Epithelial cell of prostate (primary cell): ENCODE measurements around the gene BRD4.

Experiments used
- DNase-seq: peaks from one replicate; pipeline ENCODE4 v3.0.0-alpha.2; 2011; ENCODE audit warnings: low read depth, low spot score
- H3K27ac ChIP-seq: fragments of 450-650 bp; 2 replicates; pipeline ENCODE4 v1.5.1; 2017; ENCODE audit warnings: mild to moderate bottlenecking

The BRD4 gene

GRCh38 chr19:15292847-15293582 lies 39.3 kb downstream of the BRD4 start:
- no peak for DNase-seq
- peak overlapping the region; percentile 99 for H3K27ac ChIP-seq

- H3K27ac ChIP-seq: peak overlapping the region; percentile 17
- DNase-seq: no peak
These were observed 40.2 kb downstream of the BRD4 start for GRCh38 chr19:15292140-15292539.

GRCh38 chr19:15291548-15292021 lies 40.8 kb downstream of the BRD4 start:
- H3K27ac ChIP-seq: peak overlapping the region; percentile 17
- no peak for DNase-seq

- peak overlapping the region; percentile 17 for H3K27ac ChIP-seq
- DNase-seq: no peak
These were observed 41.2 kb downstream of the BRD4 start for GRCh38 chr19:15291089-15291488.

- H3K27ac ChIP-seq: no peak overlapping the region
- DNase-seq: no peak
These were observed 42.2 kb downstream of the BRD4 start for GRCh38 chr19:15290166-15290565.

- no peak overlapping the region for H3K27ac ChIP-seq
- no peak for DNase-seq
These were observed 42.7 kb downstream of the BRD4 start for GRCh38 chr19:15289673-15290072.

GRCh38 chr19:15288146-15288963 lies 44.0 kb downstream of the BRD4 start:
- peak overlapping the region; percentile 20 for H3K27ac ChIP-seq
- no peak for DNase-seq

GRCh38 chr19:15287496-15287895 lies 44.8 kb downstream of the BRD4 start:
- no peak for DNase-seq
- no peak overlapping the region for H3K27ac ChIP-seq

GRCh38 chr19:15286688-15287365 lies 45.5 kb downstream of the BRD4 start:
- DNase-seq: no peak
- H3K27ac ChIP-seq: no peak overlapping the region

- peak overlapping the region; percentile 94 for H3K27ac ChIP-seq
- no peak for DNase-seq
These were observed 46.3 kb downstream of the BRD4 start for GRCh38 chr19:15285896-15286591.

- DNase-seq: no peak
- peak overlapping the region; percentile 94 for H3K27ac ChIP-seq
These were observed 47.4 kb downstream of the BRD4 start for GRCh38 chr19:15284896-15285295.

GRCh38 chr19:15284091-15284490 lies 48.2 kb downstream of the BRD4 start:
- H3K27ac ChIP-seq: peak overlapping the region; percentile 94
- DNase-seq: no peak

GRCh38 chr19:15283141-15283883 lies 49.0 kb downstream of the BRD4 start:
- peak overlapping the region; percentile 94 for H3K27ac ChIP-seq
- DNase-seq: no peak

- no peak for DNase-seq
- H3K27ac ChIP-seq: peak overlapping the region; percentile 94
These were observed 50.0 kb downstream of the BRD4 start for GRCh38 chr19:15282311-15282705.

GRCh38 chr19:15280915-15281683 lies 51.2 kb downstream of the BRD4 start:
- peak; percentile 37 for DNase-seq
- peak overlapping the region; percentile 94 for H3K27ac ChIP-seq

- DNase-seq: no peak
- H3K27ac ChIP-seq: peak overlapping the region; percentile 94
These were observed 52.2 kb downstream of the BRD4 start for GRCh38 chr19:15280048-15280725.

- peak overlapping the region; percentile 94 for H3K27ac ChIP-seq
- no peak for DNase-seq
These were observed 52.9 kb downstream of the BRD4 start for GRCh38 chr19:15279326-15279904.
